NOMO-1 treated with DMSO at 0.1 percent for 48 hours (cell line): ENCODE data around the gene MSGN1.
"Not testable (repeated sequence)": the region's sequence is repeated elsewhere in the genome, so short reads cannot be mapped to it uniquely, and the experiment has no call there.

ENCODE experiments used
- DNase-seq: peaks from one replicate; lab custom pipeline; 2025; ENCODE audit not compliant: unreplicated experiment; lab: John Stamatoyannopoulos, UW

MSGN1 gene

GRCh38 chr2:17805166-17805565 is 11.1 kb upstream of the MSGN1 start:
- DNase-seq: peak; percentile 72

GRCh38 chr2:17805717-17806363 is 10.4 kb upstream of the MSGN1 start:
- DNase-seq: no peak

- peak; percentile 83 for DNase-seq
Observed at GRCh38 chr2:17813010-17813741, 3.1 kb upstream of the MSGN1 start.

- DNase-seq: peak; percentile 43
Observed at GRCh38 chr2:17813742-17814473, 2.4 kb upstream of the MSGN1 start.

- no peak for DNase-seq
Observed at GRCh38 chr2:17814601-17815000, 1.7 kb upstream of the MSGN1 start.

GRCh38 chr2:17815468-17816184 is 634 bp upstream of the MSGN1 start:
- DNase-seq: no peak

- DNase-seq: peak; percentile 7
Observed at GRCh38 chr2:17818235-17818815, 2.1 kb downstream of the MSGN1 start.

- DNase-seq: no peak
Observed at GRCh38 chr2:17821080-17821479, 4.8 kb downstream of the MSGN1 start.

GRCh38 chr2:17821535-17822444 is 5.5 kb downstream of the MSGN1 start:
- peak; percentile 24 for DNase-seq

GRCh38 chr2:17822445-17823117 is 6.3 kb downstream of the MSGN1 start:
- DNase-seq: no peak

- not testable (repeated sequence) for DNase-seq
Observed at GRCh38 chr2:17823646-17824045, 7.4 kb downstream of the MSGN1 start.

GRCh38 chr2:17827316-17827715 is 11.1 kb downstream of the MSGN1 start:
- DNase-seq: no peak

GRCh38 chr2:17827785-17828184 is 11.5 kb downstream of the MSGN1 start:
- no peak for DNase-seq

- DNase-seq: peak; percentile 13
Observed at GRCh38 chr2:17830053-17831034, 14.1 kb downstream of the MSGN1 start.

GRCh38 chr2:17835516-17835915 is 19.3 kb downstream of the MSGN1 start:
- no peak for DNase-seq

- DNase-seq: no peak
Observed at GRCh38 chr2:17839959-17840358, 23.7 kb downstream of the MSGN1 start.

- no peak for DNase-seq
Observed at GRCh38 chr2:17843457-17843856, 27.2 kb downstream of the MSGN1 start.

GRCh38 chr2:17845806-17846205 is 29.5 kb downstream of the MSGN1 start:
- DNase-seq: no peak
